ENCODE results near the gene CDS1.

DNA sequence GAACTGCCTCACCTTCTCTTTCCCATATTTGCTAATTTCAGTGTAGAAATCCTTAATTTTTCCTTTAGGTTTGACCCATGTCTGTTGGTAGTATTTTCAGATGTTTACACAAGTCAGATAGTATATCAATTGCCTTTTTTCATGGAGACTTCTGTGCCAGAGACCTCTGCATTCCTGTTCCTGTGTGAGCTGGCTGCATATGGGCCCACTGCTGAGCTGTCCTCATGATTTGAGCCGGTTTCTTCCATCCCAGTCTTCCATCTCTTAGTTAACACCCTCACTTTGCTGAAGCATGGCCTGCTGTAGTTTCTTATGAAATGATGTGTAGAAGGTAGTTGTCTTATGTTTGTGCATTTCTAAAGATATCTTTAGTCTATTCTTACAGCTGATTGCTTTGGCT is 40.0 kb downstream of the CDS1 start:
- no peak for TF ChIP-seq ZNF384 (IDR thresholded peaks at IDR 0.05; ENCODE audit: borderline replicate concordance, low read depth, low read length)
- TF ChIP-seq, protein P1, sequence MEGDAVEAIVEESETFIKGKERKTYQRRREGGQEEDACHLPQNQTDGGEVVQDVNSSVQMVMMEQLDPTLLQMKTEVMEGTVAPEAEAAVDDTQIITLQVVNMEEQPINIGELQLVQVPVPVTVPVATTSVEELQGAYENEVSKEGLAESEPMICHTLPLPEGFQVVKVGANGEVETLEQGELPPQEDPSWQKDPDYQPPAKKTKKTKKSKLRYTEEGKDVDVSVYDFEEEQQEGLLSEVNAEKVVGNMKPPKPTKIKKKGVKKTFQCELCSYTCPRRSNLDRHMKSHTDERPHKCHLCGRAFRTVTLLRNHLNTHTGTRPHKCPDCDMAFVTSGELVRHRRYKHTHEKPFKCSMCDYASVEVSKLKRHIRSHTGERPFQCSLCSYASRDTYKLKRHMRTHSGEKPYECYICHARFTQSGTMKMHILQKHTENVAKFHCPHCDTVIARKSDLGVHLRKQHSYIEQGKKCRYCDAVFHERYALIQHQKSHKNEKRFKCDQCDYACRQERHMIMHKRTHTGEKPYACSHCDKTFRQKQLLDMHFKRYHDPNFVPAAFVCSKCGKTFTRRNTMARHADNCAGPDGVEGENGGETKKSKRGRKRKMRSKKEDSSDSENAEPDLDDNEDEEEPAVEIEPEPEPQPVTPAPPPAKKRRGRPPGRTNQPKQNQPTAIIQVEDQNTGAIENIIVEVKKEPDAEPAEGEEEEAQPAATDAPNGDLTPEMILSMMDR (IDR thresholded peaks at IDR 0.05 in 2 of 3, conservative IDR thresholded peaks at IDR 0.05 in 1 of 3; ENCODE audit: control insufficient read depth in 2 of 3, extremely low read depth in 1 of 3, insufficient read depth in 1 of 3, low read depth in 3 of 3, low read length in 3 of 3), result no peak
- TF ChIP-seq, protein P2, sequence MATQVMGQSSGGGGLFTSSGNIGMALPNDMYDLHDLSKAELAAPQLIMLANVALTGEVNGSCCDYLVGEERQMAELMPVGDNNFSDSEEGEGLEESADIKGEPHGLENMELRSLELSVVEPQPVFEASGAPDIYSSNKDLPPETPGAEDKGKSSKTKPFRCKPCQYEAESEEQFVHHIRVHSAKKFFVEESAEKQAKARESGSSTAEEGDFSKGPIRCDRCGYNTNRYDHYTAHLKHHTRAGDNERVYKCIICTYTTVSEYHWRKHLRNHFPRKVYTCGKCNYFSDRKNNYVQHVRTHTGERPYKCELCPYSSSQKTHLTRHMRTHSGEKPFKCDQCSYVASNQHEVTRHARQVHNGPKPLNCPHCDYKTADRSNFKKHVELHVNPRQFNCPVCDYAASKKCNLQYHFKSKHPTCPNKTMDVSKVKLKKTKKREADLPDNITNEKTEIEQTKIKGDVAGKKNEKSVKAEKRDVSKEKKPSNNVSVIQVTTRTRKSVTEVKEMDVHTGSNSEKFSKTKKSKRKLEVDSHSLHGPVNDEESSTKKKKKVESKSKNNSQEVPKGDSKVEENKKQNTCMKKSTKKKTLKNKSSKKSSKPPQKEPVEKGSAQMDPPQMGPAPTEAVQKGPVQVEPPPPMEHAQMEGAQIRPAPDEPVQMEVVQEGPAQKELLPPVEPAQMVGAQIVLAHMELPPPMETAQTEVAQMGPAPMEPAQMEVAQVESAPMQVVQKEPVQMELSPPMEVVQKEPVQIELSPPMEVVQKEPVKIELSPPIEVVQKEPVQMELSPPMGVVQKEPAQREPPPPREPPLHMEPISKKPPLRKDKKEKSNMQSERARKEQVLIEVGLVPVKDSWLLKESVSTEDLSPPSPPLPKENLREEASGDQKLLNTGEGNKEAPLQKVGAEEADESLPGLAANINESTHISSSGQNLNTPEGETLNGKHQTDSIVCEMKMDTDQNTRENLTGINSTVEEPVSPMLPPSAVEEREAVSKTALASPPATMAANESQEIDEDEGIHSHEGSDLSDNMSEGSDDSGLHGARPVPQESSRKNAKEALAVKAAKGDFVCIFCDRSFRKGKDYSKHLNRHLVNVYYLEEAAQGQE (IDR thresholded peaks at IDR 0.05; ENCODE audit: low read depth, low read length), result no peak
- no peak for TF ChIP-seq CBX5 (IDR thresholded peaks at IDR 0.05; ENCODE audit: low read depth)
- no peak for TF ChIP-seq BACH1 (IDR thresholded peaks at IDR 0.05; ENCODE audit: borderline replicate concordance)
- TF ChIP-seq NFYB (IDR thresholded peaks at IDR 0.05; ENCODE audit: insufficient read depth, low read depth, low read length), result no peak
- no peak for TF ChIP-seq KLF5 (IDR thresholded peaks at IDR 0.05; ENCODE audit: partially characterized antibody)
- TF ChIP-seq, protein P3, sequence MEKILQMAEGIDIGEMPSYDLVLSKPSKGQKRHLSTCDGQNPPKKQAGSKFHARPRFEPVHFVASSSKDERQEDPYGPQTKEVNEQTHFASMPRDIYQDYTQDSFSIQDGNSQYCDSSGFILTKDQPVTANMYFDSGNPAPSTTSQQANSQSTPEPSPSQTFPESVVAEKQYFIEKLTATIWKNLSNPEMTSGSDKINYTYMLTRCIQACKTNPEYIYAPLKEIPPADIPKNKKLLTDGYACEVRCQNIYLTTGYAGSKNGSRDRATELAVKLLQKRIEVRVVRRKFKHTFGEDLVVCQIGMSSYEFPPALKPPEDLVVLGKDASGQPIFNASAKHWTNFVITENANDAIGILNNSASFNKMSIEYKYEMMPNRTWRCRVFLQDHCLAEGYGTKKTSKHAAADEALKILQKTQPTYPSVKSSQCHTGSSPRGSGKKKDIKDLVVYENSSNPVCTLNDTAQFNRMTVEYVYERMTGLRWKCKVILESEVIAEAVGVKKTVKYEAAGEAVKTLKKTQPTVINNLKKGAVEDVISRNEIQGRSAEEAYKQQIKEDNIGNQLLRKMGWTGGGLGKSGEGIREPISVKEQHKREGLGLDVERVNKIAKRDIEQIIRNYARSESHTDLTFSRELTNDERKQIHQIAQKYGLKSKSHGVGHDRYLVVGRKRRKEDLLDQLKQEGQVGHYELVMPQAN (conservative IDR thresholded peaks at IDR 0.05), result no peak
- TF ChIP-seq, protein P4, sequence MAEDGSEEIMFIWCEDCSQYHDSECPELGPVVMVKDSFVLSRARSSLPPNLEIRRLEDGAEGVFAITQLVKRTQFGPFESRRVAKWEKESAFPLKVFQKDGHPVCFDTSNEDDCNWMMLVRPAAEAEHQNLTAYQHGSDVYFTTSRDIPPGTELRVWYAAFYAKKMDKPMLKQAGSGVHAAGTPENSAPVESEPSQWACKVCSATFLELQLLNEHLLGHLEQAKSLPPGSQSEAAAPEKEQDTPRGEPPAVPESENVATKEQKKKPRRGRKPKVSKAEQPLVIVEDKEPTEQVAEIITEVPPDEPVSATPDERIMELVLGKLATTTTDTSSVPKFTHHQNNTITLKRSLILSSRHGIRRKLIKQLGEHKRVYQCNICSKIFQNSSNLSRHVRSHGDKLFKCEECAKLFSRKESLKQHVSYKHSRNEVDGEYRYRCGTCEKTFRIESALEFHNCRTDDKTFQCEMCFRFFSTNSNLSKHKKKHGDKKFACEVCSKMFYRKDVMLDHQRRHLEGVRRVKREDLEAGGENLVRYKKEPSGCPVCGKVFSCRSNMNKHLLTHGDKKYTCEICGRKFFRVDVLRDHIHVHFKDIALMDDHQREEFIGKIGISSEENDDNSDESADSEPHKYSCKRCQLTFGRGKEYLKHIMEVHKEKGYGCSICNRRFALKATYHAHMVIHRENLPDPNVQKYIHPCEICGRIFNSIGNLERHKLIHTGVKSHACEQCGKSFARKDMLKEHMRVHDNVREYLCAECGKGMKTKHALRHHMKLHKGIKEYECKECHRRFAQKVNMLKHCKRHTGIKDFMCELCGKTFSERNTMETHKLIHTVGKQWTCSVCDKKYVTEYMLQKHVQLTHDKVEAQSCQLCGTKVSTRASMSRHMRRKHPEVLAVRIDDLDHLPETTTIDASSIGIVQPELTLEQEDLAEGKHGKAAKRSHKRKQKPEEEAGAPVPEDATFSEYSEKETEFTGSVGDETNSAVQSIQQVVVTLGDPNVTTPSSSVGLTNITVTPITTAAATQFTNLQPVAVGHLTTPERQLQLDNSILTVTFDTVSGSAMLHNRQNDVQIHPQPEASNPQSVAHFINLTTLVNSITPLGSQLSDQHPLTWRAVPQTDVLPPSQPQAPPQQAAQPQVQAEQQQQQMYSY (CRISPR knock-in tag; IDR thresholded peaks at IDR 0.05), result no peak
- TF ChIP-seq YY1 (IDR thresholded peaks at IDR 0.05; ENCODE audit: low read depth, low read length), result no peak
- TF ChIP-seq CREM (IDR thresholded peaks at IDR 0.05; ENCODE audit: low read depth), result no peak
- no peak for TF ChIP-seq MEF2A (IDR thresholded peaks at IDR 0.05; ENCODE audit: insufficient read depth, low read depth, low read length)
